Measurements from ENCODE around the gene CTDSP2. TPM values are rescaled to one million over a fixed set of nuclear protein-coding genes. Genes with fewer than 3 reads are reported as not detected.
"Not testable (repeated sequence)": the region's sequence is repeated elsewhere in the genome, so short reads cannot be mapped to it uniquely, and the experiment has no call there.

CTDSP2 gene
- total RNA-seq, 1 donor from 2014 or later, result 62.5 TPM

DNA sequence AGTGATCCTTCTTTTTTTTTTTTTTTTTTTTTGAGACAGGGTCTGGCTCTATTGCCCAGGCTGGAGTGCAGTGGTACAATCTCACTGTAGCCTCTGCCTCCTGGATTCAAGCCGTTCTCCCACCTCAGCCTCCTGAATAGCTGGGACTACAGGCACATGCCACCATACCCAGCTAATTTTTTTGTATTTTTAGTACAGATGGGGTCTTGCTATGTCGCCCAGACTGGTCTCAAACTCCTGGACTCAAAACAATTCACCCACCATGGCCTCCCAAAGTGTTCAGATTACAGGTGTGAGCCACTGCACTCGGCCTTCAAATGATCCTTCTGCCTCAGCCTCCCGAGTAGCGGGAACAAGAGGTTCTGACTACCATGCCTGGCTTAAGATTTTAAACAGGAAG lies 14.4 kb upstream of the CTDSP2 start:
- peaks cover 37% of the 10 kb centered on the region for H3K27me3 Mint-ChIP-seq (ENCODE audit: low read depth)
- H3K4me3 Mint-ChIP-seq (ENCODE audit: low read depth); H3K27ac Mint-ChIP-seq; DNase-seq (ENCODE audit: low spot score); H3K4me1 Mint-ChIP-seq (ENCODE audit: low read depth); H3K9me3 Mint-ChIP-seq; intact Hi-C loops (cut with micrococcal nuclease); H3K36me3 Mint-ChIP-seq (ENCODE audit: low read depth): not testable (repeated sequence)

DNA sequence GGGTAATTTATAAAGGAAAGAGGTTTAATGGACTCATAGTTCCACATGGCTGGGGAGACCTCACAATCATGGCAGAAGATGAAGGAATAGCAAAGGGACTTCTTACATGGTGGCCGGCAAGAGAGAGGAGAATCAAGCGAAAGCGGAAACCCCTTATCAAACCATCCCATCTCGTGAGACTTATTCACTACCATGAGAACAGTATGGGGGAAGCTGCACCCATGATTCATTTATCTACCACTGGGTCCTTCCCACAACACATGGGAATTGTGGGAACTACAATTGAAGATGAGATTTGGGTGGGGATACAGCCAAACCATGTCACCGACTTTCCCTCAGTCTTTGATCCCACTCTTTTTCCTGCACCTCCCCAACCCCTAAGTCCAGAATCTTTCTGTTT lies 12.6 kb upstream of the CTDSP2 start:
- intact Hi-C loops (cut with micrococcal nuclease), result no loop called here
- no peak for DNase-seq (ENCODE audit: low spot score)
- Mint-ChIP-seq H3K36me3 (ENCODE audit: low read depth) (no peaks in the 10 kb centered on the region), H3K27me3 (ENCODE audit: low read depth) (peaks cover 43% of the 10 kb centered on the region), H3K9me3 (no peaks in the 10 kb centered on the region), H3K27ac (no peak overlapping the region), H3K4me3 (ENCODE audit: low read depth) (no peak overlapping the region), H3K4me1 (ENCODE audit: low read depth) (no peaks in the 10 kb centered on the region)

DNA sequence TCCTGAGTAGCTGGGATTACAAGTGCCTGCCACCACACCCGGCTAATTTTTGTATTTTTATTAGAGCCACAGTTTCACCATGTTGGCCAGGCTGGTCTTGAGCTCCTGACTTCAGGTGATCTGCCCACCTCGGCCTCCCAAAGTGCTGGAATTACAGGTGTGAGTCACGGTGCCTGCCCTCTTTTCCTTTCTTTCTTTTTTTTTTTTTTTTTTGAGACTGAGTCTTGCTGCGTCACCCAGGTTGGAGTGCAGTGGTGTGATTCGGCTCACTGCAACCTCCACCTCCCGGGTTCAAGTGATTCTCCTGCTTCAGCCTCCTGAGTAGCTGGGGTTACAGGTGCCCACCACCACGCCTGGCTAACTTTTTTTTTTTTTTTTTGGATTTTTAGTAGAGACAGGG lies 11.6 kb upstream of the CTDSP2 start:
- peaks cover 50% of the 10 kb centered on the region for H3K27me3 Mint-ChIP-seq (ENCODE audit: low read depth)
- H3K4me3 Mint-ChIP-seq (ENCODE audit: low read depth); DNase-seq (ENCODE audit: low spot score); H3K36me3 Mint-ChIP-seq (ENCODE audit: low read depth); H3K9me3 Mint-ChIP-seq; H3K27ac Mint-ChIP-seq; H3K4me1 Mint-ChIP-seq (ENCODE audit: low read depth); intact Hi-C loops (cut with micrococcal nuclease): not testable (repeated sequence)

DNA sequence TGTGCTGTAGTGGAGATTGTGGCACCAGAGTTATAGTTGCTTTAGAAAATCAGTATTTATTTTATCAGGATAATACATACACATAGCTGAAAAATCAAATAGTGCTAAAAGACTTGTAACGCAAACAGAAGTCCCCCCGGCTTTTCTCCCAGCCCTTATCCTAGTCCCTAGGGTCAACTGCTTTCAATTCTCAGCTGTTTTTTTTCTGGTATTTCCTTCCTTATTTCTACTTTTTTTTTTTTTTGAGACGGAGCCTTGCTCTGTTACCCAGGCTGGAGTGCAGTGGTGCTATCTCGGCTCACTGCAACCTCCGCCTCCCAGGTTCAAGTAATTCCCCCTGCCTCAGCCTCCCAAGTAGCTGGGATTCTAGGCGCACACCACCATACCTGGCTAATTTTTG lies 8.4 kb upstream of the CTDSP2 start:
- intact Hi-C loops (cut with micrococcal nuclease), result no loop called here
- Mint-ChIP-seq H3K27ac (no peak overlapping the region), H3K9me3 (no peaks in the 10 kb centered on the region), H3K4me1 (ENCODE audit: low read depth) (no peaks in the 10 kb centered on the region), H3K27me3 (ENCODE audit: low read depth) (peaks cover 58% of the 10 kb centered on the region), H3K4me3 (ENCODE audit: low read depth) (no peak overlapping the region), H3K36me3 (ENCODE audit: low read depth) (no peaks in the 10 kb centered on the region)
- no peak for DNase-seq (ENCODE audit: low spot score)

DNA sequence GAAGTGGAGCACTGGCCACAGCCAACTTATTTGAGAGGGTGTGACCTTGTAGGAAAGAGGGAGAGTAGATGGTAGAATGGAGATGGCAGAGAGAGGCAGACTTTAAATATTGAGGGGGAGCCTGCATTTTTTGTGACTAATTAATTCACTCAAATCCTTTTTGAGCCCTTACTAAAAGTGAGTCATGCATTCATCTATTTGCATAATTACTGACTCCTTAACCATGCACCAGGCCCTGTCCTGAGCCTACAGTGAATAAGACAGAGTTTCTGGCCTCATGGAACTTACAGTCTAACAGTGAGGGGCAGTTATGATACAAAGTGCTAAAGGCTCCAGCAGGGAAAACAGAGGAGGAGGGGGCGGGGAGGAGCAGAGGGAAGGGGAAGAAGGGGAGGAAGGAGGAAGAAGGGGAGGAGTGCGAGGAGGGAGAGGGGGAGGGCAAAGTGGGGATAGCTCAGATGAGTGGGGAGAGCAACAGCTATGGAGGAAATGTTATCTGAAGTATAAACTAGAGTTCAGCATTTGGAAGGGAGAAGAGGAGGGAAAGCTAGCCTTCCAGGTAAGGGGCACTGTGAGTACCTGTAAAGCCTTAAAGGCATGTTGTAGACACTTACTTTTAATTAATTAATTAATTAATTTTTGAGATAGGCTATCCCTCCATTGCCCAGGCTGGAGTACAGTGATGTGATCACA lies 7.5 kb upstream of the CTDSP2 start:
- Mint-ChIP-seq H3K27me3 (ENCODE audit: low read depth) (peaks cover 58% of the 10 kb centered on the region), H3K36me3 (ENCODE audit: low read depth) (no peaks in the 10 kb centered on the region), H3K27ac (no peak overlapping the region), H3K4me1 (ENCODE audit: low read depth) (no peaks in the 10 kb centered on the region), H3K4me3 (ENCODE audit: low read depth) (no peak overlapping the region), H3K9me3 (no peaks in the 10 kb centered on the region)
- intact Hi-C loops (cut with micrococcal nuclease), result no loop called here
- no peak for DNase-seq (ENCODE audit: low spot score)

DNA sequence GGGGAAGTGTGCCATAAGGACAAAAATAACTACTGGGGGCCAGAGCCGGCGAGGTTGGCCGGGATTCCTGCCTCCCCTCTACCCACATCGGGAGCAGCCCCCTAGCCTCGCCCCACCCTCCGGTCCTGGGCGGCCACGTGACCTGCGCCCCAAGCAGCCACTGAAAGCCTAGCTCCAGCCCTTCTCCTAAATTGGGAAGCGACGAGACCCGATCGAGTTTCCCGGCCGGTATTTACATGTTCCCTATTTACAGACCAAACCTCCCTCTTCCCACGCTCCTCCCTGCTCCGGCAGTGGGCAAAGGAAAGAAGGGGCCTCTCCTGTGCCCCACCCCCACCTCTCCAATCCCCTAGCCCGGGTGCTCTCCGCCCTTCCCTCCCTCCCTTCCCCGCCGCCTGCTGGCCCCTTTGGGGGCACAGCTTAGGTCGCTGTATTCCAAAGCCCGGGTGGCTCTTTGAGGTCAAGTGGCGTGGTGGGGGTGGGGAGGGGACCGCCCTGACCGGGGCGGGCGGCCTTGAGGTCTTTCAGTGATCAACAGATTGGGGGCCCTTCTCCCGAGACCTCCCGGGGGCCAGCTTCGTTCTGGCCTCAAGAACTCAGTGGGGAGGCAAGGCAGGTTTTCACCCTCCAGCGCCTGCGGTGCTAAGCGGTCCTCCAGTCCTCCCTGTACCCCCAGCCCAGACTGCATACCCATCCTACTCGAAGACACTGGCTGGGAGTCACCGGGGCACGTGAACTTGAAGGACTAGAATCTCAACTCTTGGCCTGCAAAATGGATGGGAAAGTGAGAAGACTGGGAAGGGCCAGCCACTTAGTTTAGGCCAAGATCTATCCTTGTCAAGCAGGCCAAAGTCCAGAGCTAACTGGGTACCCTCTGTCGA lies 6.3 kb upstream of the CTDSP2 start:
- intact Hi-C loops (cut with micrococcal nuclease), result no loop called here
- H3K9me3 Mint-ChIP-seq, result no peaks in the 10 kb centered on the region
- H3K27ac Mint-ChIP-seq, result no peak overlapping the region
- peaks cover 63% of the 10 kb centered on the region for H3K27me3 Mint-ChIP-seq (ENCODE audit: low read depth)
- DNase-seq (ENCODE audit: low spot score), result no peak
- H3K4me3 Mint-ChIP-seq (ENCODE audit: low read depth), result no peak overlapping the region
- H3K36me3 Mint-ChIP-seq (ENCODE audit: low read depth), result no peaks in the 10 kb centered on the region
- peaks cover 1% of the 10 kb centered on the region for H3K4me1 Mint-ChIP-seq (ENCODE audit: low read depth)

DNA sequence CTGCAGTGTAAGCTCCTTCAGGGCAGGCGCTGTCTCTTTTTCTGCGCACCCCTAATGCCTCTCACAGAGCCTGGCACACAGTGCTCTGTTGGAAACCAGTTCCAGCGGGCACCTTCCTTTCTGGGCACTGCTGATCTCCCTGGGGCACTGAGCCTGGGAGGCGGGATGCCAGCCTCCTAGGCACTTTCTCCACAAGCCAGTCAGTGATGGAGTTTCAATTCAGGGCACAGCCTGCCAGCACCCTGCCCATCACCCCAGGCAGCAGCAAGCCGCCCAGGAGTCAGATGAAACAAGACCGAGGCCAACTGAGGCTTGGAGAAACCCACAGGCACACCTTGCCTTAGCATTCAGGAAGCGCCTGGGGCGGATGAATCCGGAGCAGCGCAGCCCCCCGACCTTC lies 5.7 kb upstream of the CTDSP2 start:
- Mint-ChIP-seq H3K9me3 (no peaks in the 10 kb centered on the region), H3K4me1 (ENCODE audit: low read depth) (peaks cover 1% of the 10 kb centered on the region), H3K27ac (no peak overlapping the region), H3K36me3 (ENCODE audit: low read depth) (no peaks in the 10 kb centered on the region), H3K4me3 (ENCODE audit: low read depth) (no peak overlapping the region), H3K27me3 (ENCODE audit: low read depth) (peaks cover 64% of the 10 kb centered on the region)
- no peak for DNase-seq (ENCODE audit: low spot score)
- intact Hi-C loops (cut with micrococcal nuclease), result no loop called here

DNA sequence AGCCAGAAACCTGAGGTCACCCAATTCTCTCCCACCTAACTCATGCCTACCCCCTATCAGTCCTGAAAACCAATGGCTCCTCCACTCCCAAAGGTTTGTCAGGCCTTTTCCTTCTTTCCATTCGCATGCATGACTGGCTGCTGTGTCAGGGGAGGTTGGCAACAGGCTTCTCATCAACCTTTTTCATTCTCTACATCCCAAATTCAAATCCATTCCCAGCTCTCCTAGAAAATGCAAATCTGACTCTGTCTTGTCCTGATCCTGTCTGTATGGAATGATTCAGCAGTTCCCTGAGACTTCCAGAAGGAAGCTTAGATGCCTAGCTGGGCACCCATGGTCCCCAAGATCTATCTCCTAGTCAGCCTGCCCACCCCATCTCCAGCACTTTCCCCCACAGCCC lies 5.0 kb upstream of the CTDSP2 start:
- Mint-ChIP-seq H3K9me3 (no peaks in the 10 kb centered on the region), H3K4me3 (ENCODE audit: low read depth) (no peak overlapping the region), H3K4me1 (ENCODE audit: low read depth) (peaks cover 3% of the 10 kb centered on the region), H3K36me3 (ENCODE audit: low read depth) (no peaks in the 10 kb centered on the region), H3K27ac (no peak overlapping the region), H3K27me3 (ENCODE audit: low read depth) (peaks cover 60% of the 10 kb centered on the region)
- intact Hi-C loops (cut with micrococcal nuclease), result no loop called here
- no peak for DNase-seq (ENCODE audit: low spot score)

DNA sequence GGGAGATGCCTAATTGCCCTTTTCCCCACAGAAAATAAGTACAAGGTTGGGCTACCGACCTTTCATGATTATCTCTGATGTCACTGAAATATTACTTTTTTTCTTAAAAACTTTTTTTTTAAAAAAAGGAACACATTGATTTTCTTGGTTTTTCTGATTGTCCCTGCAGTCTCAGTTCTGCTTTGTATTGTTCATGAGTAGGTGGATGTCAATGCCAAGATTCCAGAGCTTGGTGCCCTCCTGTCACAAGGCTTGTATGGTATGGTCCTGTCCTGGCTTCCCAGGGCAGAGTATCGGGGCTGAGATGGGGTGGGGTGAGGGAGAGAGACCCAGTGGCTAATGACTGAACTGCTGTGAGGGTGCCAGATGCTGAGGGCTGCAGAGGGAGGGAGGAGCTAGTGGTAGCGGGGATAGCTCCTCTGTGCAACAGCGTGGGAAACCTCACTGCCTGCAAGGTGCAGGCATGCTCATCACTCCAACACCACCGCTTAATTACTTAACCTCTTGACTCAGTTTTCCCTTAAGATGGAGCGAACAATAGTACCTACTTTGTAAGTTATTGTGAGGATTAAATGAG lies 4.4 kb upstream of the CTDSP2 start:
- no peak for DNase-seq (ENCODE audit: low spot score)
- intact Hi-C loops (cut with micrococcal nuclease), result no loop called here
- Mint-ChIP-seq H3K27me3 (ENCODE audit: low read depth) (peaks cover 56% of the 10 kb centered on the region), H3K36me3 (ENCODE audit: low read depth) (no peaks in the 10 kb centered on the region), H3K27ac (no peak overlapping the region), H3K4me1 (ENCODE audit: low read depth) (peaks cover 3% of the 10 kb centered on the region), H3K9me3 (no peaks in the 10 kb centered on the region), H3K4me3 (ENCODE audit: low read depth) (no peak overlapping the region)

DNA sequence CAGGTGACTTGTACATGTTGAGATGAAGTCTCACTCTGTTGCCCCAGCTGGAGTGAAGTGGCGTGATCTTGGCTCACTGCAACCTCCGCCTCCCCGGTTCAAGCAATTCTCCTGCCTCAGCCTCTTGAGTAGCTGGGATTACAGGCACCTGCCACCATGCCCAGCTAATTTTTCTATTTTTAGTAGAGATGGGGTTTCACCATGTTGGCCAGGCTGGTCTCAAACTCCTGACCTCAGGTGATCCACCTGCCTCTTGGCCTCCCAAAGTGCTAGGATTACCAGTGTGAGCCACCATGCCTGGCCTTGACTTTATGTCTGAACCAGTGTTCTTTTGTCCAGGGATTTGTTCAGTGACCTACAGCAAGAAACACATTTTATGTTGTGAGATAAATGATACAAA lies 2.9 kb upstream of the CTDSP2 start:
- peaks cover 48% of the 10 kb centered on the region for H3K27me3 Mint-ChIP-seq (ENCODE audit: low read depth)
- not testable (repeated sequence) for H3K36me3 Mint-ChIP-seq (ENCODE audit: low read depth); H3K4me1 Mint-ChIP-seq (ENCODE audit: low read depth); DNase-seq (ENCODE audit: low spot score); H3K4me3 Mint-ChIP-seq (ENCODE audit: low read depth); H3K9me3 Mint-ChIP-seq; H3K27ac Mint-ChIP-seq
- intact Hi-C loops (cut with micrococcal nuclease), result loop anchor here (5.0 kb wide), 2 partner anchors 67 to 327 kb away; partner anchors contain the start of genes DDIT3, MBD6 and TSFM

DNA sequence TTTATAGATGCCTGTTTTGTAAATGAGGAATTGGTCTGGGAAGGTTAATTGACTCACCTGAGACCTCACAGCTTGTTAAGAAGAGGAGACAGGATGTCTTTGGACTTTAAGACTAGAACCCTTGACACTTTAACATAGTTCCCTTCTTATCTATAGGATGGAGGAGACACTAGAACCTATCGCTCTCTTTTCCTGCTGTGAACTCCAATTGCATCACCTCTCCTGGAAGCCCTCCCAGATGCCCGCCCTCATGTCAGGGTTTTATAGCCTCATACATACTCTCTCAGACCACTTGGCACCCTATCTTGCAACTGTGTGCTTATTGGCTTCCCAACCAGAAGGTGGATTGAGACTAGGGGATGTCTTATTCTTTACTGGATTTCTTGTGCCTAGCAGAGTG lies 2.5 kb upstream of the CTDSP2 start:
- H3K9me3 Mint-ChIP-seq, result no peaks in the 10 kb centered on the region
- H3K27me3 Mint-ChIP-seq (ENCODE audit: low read depth), result peaks cover 46% of the 10 kb centered on the region
- no peak overlapping the region for H3K27ac Mint-ChIP-seq
- H3K36me3 Mint-ChIP-seq (ENCODE audit: low read depth), result peaks cover 3% of the 10 kb centered on the region
- H3K4me1 Mint-ChIP-seq (ENCODE audit: low read depth), result peaks cover 8% of the 10 kb centered on the region
- no peak for DNase-seq (ENCODE audit: low spot score)
- intact Hi-C loops (cut with micrococcal nuclease), result loop anchor here (5.0 kb wide), 2 partner anchors 67 to 327 kb away; partner anchors contain the start of genes DDIT3, MBD6 and TSFM
- no peak overlapping the region for H3K4me3 Mint-ChIP-seq (ENCODE audit: low read depth)

DNA sequence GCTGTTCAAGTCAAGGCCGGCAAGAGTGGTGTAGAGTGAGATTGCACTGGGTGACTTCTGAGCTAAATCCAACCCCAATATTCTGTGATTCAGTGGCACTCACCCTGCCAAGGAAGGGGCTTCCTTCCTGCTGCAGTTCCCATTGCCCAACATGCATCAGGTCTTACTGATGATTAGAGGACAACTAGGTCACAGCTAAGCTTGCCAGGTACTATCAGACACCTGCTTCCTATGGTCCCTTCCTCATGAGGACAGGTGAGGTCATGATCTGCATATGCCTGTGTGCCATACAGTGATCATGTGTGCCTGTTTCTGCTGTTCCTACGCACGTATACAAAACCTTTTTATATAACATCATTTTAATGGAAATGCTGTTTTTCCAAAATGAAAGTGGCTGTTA lies 1.7 kb upstream of the CTDSP2 start:
- Mint-ChIP-seq H3K27ac (no peak overlapping the region), H3K4me3 (ENCODE audit: low read depth) (no peak overlapping the region), H3K27me3 (ENCODE audit: low read depth) (peaks cover 38% of the 10 kb centered on the region), H3K36me3 (ENCODE audit: low read depth) (peaks cover 3% of the 10 kb centered on the region), H3K4me1 (ENCODE audit: low read depth) (peaks cover 13% of the 10 kb centered on the region), H3K9me3 (no peaks in the 10 kb centered on the region)
- intact Hi-C loops (cut with micrococcal nuclease), result loop anchor here (5.0 kb wide), 2 partner anchors 66 to 326 kb away; partner anchors contain the start of genes DDIT3, MBD6 and TSFM
- DNase-seq (ENCODE audit: low spot score), result no peak

DNA sequence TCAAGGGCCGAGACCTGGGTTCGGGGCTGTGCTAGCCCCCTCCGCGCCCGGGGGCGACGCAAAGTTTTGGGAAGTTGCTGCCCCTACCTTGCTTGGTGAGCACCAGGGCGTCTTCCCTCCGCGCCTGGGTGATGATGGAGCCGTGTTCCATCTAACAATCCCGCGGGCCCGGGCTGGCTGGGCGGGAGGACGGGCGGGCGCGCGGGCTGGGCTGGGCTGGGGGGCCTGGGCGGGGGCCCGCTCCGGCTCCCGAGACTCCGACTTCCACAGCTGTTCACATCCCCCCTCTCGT lies 298 bp downstream of the CTDSP2 start:
- Mint-ChIP-seq H3K9me3 (no peaks in the 10 kb centered on the region), H3K36me3 (ENCODE audit: low read depth) (peaks cover 8% of the 10 kb centered on the region), H3K4me3 (ENCODE audit: low read depth) (peak overlapping the region; percentile 77), H3K4me1 (ENCODE audit: low read depth) (peaks cover 32% of the 10 kb centered on the region), H3K27ac (peak overlapping the region; percentile 28), H3K27me3 (ENCODE audit: low read depth) (peaks cover 25% of the 10 kb centered on the region)
- DNase-seq (ENCODE audit: low spot score), result no peak
- intact Hi-C loops (cut with micrococcal nuclease), result loop anchor here (1.0 to 5.0 kb wide), 7 partner anchors 8 to 324 kb away; partner anchors contain the start of genes DDIT3, MBD6 and TSFM
